ENCODE measurements around the gene TNF. TPM values are rescaled to one million over a fixed set of nuclear protein-coding genes. Genes with fewer than 3 reads are reported as not detected.
A peak's percentile ranks its signal among the peaks of the same experiment; 100 is the strongest.

TNF gene
- total RNA-seq, 4 donors from 2014 or later: not detected

GRCh38 chr6:31558631-31559500 lies 16.5 kb upstream of the TNF start:
- TF ChIP-seq EP300 (IDR thresholded peaks at IDR 0.05) (peak in 1 of 2 donors; percentile 16), POLR2A (IDR thresholded peaks at IDR 0.05) (no peak)
- H3K9me3 ChIP-seq: no peaks in the 10 kb centered on the region
- 77 to 84% methylated on average over 14 of the region's 14 CpGs for WGBS, 2 donors
- H3K27ac ChIP-seq: peak overlapping the region in 1 of 4 donors; percentile 14
- peaks cover 0 to 29% (median 17%) of the 10 kb centered on the region in 4 donors for H3K4me1 ChIP-seq
- no peaks in the 10 kb centered on the region for H3K27me3 ChIP-seq
- H3K4me3 ChIP-seq: no peak overlapping the region
- peak in 1 of 2 donors; percentile 37 for DNase-seq (ENCODE audit: low spot score in 2 of 2)
- H3K36me3 ChIP-seq: peaks cover 0 to 53% (median 0%) of the 10 kb centered on the region in 3 donors

- 64 to 82% methylated on average over 4 of the region's 4 CpGs for WGBS, 2 donors
- Histone ChIP-seq H3K36me3 (peaks cover 0 to 49% (median 0%) of the 10 kb centered on the region in 3 donors), H3K4me1 (peaks cover 0 to 29% (median 17%) of the 10 kb centered on the region in 4 donors)
These were observed 15.8 kb upstream of the TNF start for GRCh38 chr6:31559606-31559957.

GRCh38 chr6:31559958-31560696 lies 15.2 kb upstream of the TNF start:
- H3K27ac ChIP-seq: peak overlapping the region in 3 of 4 donors; percentile 13 to 36 (median 27)
- H3K27me3 ChIP-seq: no peaks in the 10 kb centered on the region
- peak in 1 of 2 donors; percentile 34 for DNase-seq (ENCODE audit: low spot score in 2 of 2)
- TF ChIP-seq POLR2A (IDR thresholded peaks at IDR 0.05) (no peak), EP300 (IDR thresholded peaks at IDR 0.05) (peak in 1 of 2 donors; percentile 42)
- no peaks in the 10 kb centered on the region for H3K9me3 ChIP-seq
- peaks cover 0 to 29% (median 17%) of the 10 kb centered on the region in 4 donors for H3K4me1 ChIP-seq
- H3K36me3 ChIP-seq: peaks cover 0 to 49% (median 0%) of the 10 kb centered on the region in 3 donors
- WGBS, 2 donors: 57 to 64% methylated on average over 7 of the region's 7 CpGs
- H3K4me3 ChIP-seq: no peak overlapping the region

More at GRCh38 chr6:31559606-31559957, 15.8 kb upstream of the TNF start:
- H3K9me3 ChIP-seq: no peaks in the 10 kb centered on the region
- H3K27me3 ChIP-seq: no peaks in the 10 kb centered on the region
- no peak for DNase-seq (ENCODE audit: low spot score in 2 of 2)
- no peak for TF ChIP-seq EP300 (IDR thresholded peaks at IDR 0.05)
- no peak overlapping the region for H3K4me3 ChIP-seq
- H3K27ac ChIP-seq: peak overlapping the region in 2 of 4 donors; percentile 11 to 13

DNA sequence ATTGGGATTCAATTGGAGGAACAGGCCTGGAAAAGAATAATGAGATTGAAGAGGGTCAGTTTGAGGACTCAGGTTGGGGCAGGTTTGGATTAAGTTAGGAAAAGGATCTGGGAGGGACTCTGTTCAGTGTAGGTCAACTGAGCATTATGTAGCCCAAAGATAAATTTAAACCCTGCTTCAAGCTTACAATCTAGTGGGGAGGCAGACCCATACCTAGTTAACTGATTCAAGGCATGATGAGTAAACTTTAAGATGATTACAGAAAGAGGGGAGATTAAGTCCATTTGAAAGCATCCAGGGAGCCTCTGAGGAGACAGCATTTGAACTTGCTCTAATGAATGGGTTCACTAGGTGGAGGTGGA lies 14.7 kb upstream of the TNF start:
- no peaks in the 10 kb centered on the region for H3K27me3 ChIP-seq
- H3K36me3 ChIP-seq: peaks cover 0 to 46% (median 0%) of the 10 kb centered on the region in 3 donors
- peak overlapping the region in 3 of 4 donors; percentile 13 to 36 (median 27) for H3K27ac ChIP-seq
- peaks cover 0 to 29% (median 17%) of the 10 kb centered on the region in 4 donors for H3K4me1 ChIP-seq
- DNase-seq (ENCODE audit: low spot score in 2 of 2): no peak
- TF ChIP-seq CTCF (IDR thresholded peaks at IDR 0.05) (no peak), EP300 (IDR thresholded peaks at IDR 0.05) (no peak), POLR2A (IDR thresholded peaks at IDR 0.05) (no peak)
- no peaks in the 10 kb centered on the region for H3K9me3 ChIP-seq
- H3K4me3 ChIP-seq: no peak overlapping the region

- 30 to 31% methylated on average over 8 to 9 of the region's 9 CpGs for WGBS, 2 donors
- Histone ChIP-seq H3K4me3 (no peak overlapping the region), H3K4me1 (peaks cover 0 to 3% (median 0%) of the 10 kb centered on the region in 4 donors), H3K27ac (no peak overlapping the region), H3K9me3 (no peaks in the 10 kb centered on the region), H3K36me3 (no peaks in the 10 kb centered on the region), H3K27me3 (peaks cover 0 to 6% of the 10 kb centered on the region in 2 donors)
- TF ChIP-seq POLR2A (IDR thresholded peaks at IDR 0.05): no peak
- TF ChIP-seq CTCF (IDR thresholded peaks at IDR 0.05): no peak
- no peak for TF ChIP-seq EP300 (IDR thresholded peaks at IDR 0.05)
- no peak for DNase-seq (ENCODE audit: low spot score in 2 of 2)
These were observed 7.6 kb upstream of the TNF start for GRCh38 chr6:31567531-31568370.

- no peak overlapping the region for H3K27ac ChIP-seq
- no peaks in the 10 kb centered on the region for H3K36me3 ChIP-seq
- H3K9me3 ChIP-seq: no peaks in the 10 kb centered on the region
- 64 to 73% methylated on average over 3 of the region's 3 CpGs for WGBS, 2 donors
- H3K4me3 ChIP-seq: no peak overlapping the region
- peaks cover 0 to 3% (median 0%) of the 10 kb centered on the region in 4 donors for H3K4me1 ChIP-seq
- peaks cover 0 to 6% of the 10 kb centered on the region in 2 donors for H3K27me3 ChIP-seq
- no peak for TF ChIP-seq CTCF (IDR thresholded peaks at IDR 0.05)
- TF ChIP-seq EP300 (IDR thresholded peaks at IDR 0.05): peak in 1 of 2 donors; percentile 19
- DNase-seq (ENCODE audit: low spot score in 2 of 2): no peak
These were observed 6.8 kb upstream of the TNF start for GRCh38 chr6:31568537-31568961.

Measured in tibial nerve (tissue), 4 donors.